GM12878 (cell line): ENCODE measurements around the gene KIAA0825. TPM values are rescaled to one million over a fixed set of nuclear protein-coding genes. Genes with fewer than 3 reads are reported as not detected.

ENCODE experiments used
- CREB1 ChIP-seq: IDR thresholded peaks from 2 replicates; pipeline ENCODE4 v1.6.1; 2012; ENCODE audit warnings: low read depth, mild to moderate bottlenecking, inconsistent platforms
- E2F4 ChIP-seq: IDR thresholded peaks from 2 replicates; pipeline ENCODE4 v1.6.1; 2012; ENCODE audit warnings: low read depth, low read length, improper control_type of control experiment
- E2F8 ChIP-seq: fragments of 450-650 bp; IDR thresholded peaks from 2 replicates; pipeline ENCODE4 v1.6.1; 2018; ENCODE audit warnings: mild to moderate bottlenecking, low read depth, moderate library complexity; ENCODE audit not compliant: partially characterized antibody
- ELK1 ChIP-seq: IDR thresholded peaks from 2 replicates; pipeline ENCODE4 v1.6.1; 2012; ENCODE audit warnings: low read depth, low read length, improper control_type of control experiment
- EZH2 ChIP-seq: IDR thresholded peaks from 2 replicates; pipeline ENCODE4 v1.6.1; 2012; ENCODE audit warnings: low read depth, mild to moderate bottlenecking, control low read depth, inconsistent platforms, low read length, borderline replicate concordance; ENCODE audit not compliant: control insufficient read depth
- FOXM1 ChIP-seq: IDR thresholded peaks from 2 replicates; pipeline ENCODE4 v1.6.1; 2012; ENCODE audit warnings: low read depth, mild to moderate bottlenecking, inconsistent platforms, low read length, moderate library complexity
- GABPA ChIP-seq: IDR thresholded peaks from 2 replicates; pipeline ENCODE4 v1.6.1; 2014; ENCODE audit warnings: antibody characterized with exemption, low read depth, mild to moderate bottlenecking, inconsistent platforms
- IKZF1 ChIP-seq: fragments of 450-650 bp; conservative IDR thresholded peaks from 2 replicates; pipeline ENCODE4 v1.6.1; 2017; ENCODE audit warnings: antibody characterized with exemption, mild to moderate bottlenecking
- IKZF2 ChIP-seq, 2 experiments: fragments of 450-650 bp; IDR thresholded peaks; 2 replicates each; pipeline ENCODE4 v1.6.1; 2017; ENCODE audit warnings: mild to moderate bottlenecking in 2 of 2, moderate library complexity in 2 of 2
- MAX ChIP-seq: IDR thresholded peaks from 2 replicates; pipeline ENCODE4 v1.6.1; 2012; ENCODE audit warnings: low read depth, low read length, improper control_type of control experiment
- MTA2 ChIP-seq: fragments of 450-650 bp; IDR thresholded peaks from 2 replicates; pipeline ENCODE4 v1.6.1; 2016; ENCODE audit warnings: low read depth, mild to moderate bottlenecking, moderate library complexity
- MXI1 ChIP-seq: fragments of 150-350 bp; IDR thresholded peaks from 2 replicates; pipeline ENCODE4 v1.6.1; 2011; ENCODE audit warnings: low read depth, mild to moderate bottlenecking, inconsistent platforms, low read length, improper control_type of control experiment
- MYC ChIP-seq: IDR thresholded peaks from 2 replicates; pipeline ENCODE4 v1.6.1; 2011; ENCODE audit warnings: mild to moderate bottlenecking, low read length, moderate library complexity, inconsistent platforms; ENCODE audit not compliant: insufficient read depth, insufficient replicate concordance, insufficient read length, severe bottlenecking
- NR2C1 ChIP-seq: fragments of 450-650 bp; IDR thresholded peaks from 2 replicates; pipeline ENCODE4 v1.6.1; 2017; ENCODE audit warnings: antibody characterized with exemption, mild to moderate bottlenecking, moderate library complexity
- PAX5 ChIP-seq: IDR thresholded peaks from 2 replicates; pipeline ENCODE4 v1.6.1; 2011; ENCODE audit warnings: low read depth, low read length, borderline replicate concordance
- PKNOX1 ChIP-seq: fragments of 450-650 bp; IDR thresholded peaks from 2 replicates; pipeline ENCODE4 v1.6.1; 2016; ENCODE audit warnings: mild to moderate bottlenecking
- RUNX3 ChIP-seq: IDR thresholded peaks from 2 replicates; pipeline ENCODE4 v1.6.1; 2012; ENCODE audit warnings: low read length, inconsistent platforms
- SIN3A ChIP-seq: IDR thresholded peaks from 2 replicates; pipeline ENCODE4 v1.6.1; 2012; ENCODE audit warnings: low read depth, low read length, improper control_type of control experiment
- SPI1 ChIP-seq: IDR thresholded peaks from 2 replicates; pipeline ENCODE4 v1.6.1; 2011; ENCODE audit warnings: low read depth, mild to moderate bottlenecking, low read length, moderate library complexity, borderline replicate concordance; ENCODE audit not compliant: insufficient read depth
- TAF1 ChIP-seq: IDR thresholded peaks from 2 replicates; pipeline ENCODE4 v1.6.1; 2011; ENCODE audit warnings: mild to moderate bottlenecking, low read depth, low read length, borderline replicate concordance
- TCF12 ChIP-seq: IDR thresholded peaks from 2 replicates; pipeline ENCODE4 v1.6.1; 2011; ENCODE audit warnings: low read depth, mild to moderate bottlenecking, low read length
- ZNF24 ChIP-seq: fragments of 450-650 bp; IDR thresholded peaks from 2 replicates; pipeline ENCODE4 v1.6.1; 2017; ENCODE audit warnings: antibody characterized with exemption, mild to moderate bottlenecking
- ZNF384 ChIP-seq: IDR thresholded peaks from 2 replicates; pipeline ENCODE4 v1.6.1; 2012; ENCODE audit warnings: low read depth, mild to moderate bottlenecking, low read length, improper control_type of control experiment, borderline replicate concordance
- polyA plus RNA-seq, 11 experiments: library from polyadenylated mRNA; depleted of rRNA in 4 of 11; unstranded in 6 of 11; stranded (reverse) in 5 of 11; fragments of >200 nt; fragmentation: Nextera tagmentation in 4 of 11; fragmentation: Illumina TruSeq in 1 of 11; extraction: Ambion mirVana in 4 of 11; extraction: Trizol in 1 of 11; gene quantifications; 1 replicate in 1 of 11; 2 replicates in 10 of 11; pipeline versions ENCODE4 v1.2.1 to v1.2.3, GENCODE V29; 2011 to 2016; ENCODE audit warnings: inconsistent platforms in 2 of 11, missing spikeins in 2 of 11, low read depth in 1 of 11
- total RNA-seq, 4 experiments: library from RNA; depleted of rRNA in 3 of 4; stranded (reverse); fragments of >200 nt in 3 of 4; fragmentation: Illumina TruSeq in 1 of 4; extraction: Trizol in 1 of 4; gene quantifications; 2 replicates each; pipeline versions ENCODE4 v1.2.1 to v1.2.3, GENCODE V29; 2013 to 2021

KIAA0825 gene
- total and polyA plus RNA-seq, 10 of the 15 experiments (the other 5 are each of a cell fraction or from before 2014, with no cell fraction given): 0.55 to 1.9 (median 1.5) TPM

- TF ChIP-seq TCF12 (peak; percentile 40; the same call in 1 of the 2 replicates), SIN3A (peak; percentile 99), SPI1 (peak; percentile 39; the same call in 1 of the 2 replicates), GABPA (peak; percentile 100), PAX5 (peak; percentile 23; the same call in 1 of the 2 replicates), TAF1 (peak; percentile 74), NR2C1 (peak; percentile 100), ELK1 (0 out of 2 replicates have a peak, but pooled peaks have one; percentile 13), MTA2 (peak; percentile 97), IKZF1 (peak; percentile 82), ZNF24 (no peak; the same call in 1 of the 2 replicates), IKZF2 (IDR thresholded peaks at IDR 0.05) (peak in 1 of 2 experiments; percentile 58; a peak in 3 of 4 replicates), FOXM1 (peak; percentile 24; the same call in 1 of the 2 replicates), MAX (0 out of 2 replicates have a peak, but pooled peaks have one; percentile 33), E2F4 (peak; percentile 93), ZNF384 (peak; percentile 45; the same call in 1 of the 2 replicates), RUNX3 (peak; percentile 12; the same call in 1 of the 2 replicates), E2F8 (peak; percentile 100), CREB1 (peak; percentile 41), MYC (no peak), MXI1 (peak; percentile 95), EZH2 (no peak), PKNOX1 (peak; percentile 76)
These were observed at the start of gene KIAA0825, which contains the start of gene SLF1 (continued) for GRCh38 chr5:94618493-94619328.
